ENCODE measurements around the gene BICC1.

- TF ChIP-seq CTCF (conservative IDR thresholded peaks at IDR 0.05 in 1 of 2, IDR thresholded peaks at IDR 0.05 in 1 of 2; ENCODE audit: low read depth in 1 of 2, low read length in 2 of 2) (no peak), EZH2 (IDR thresholded peaks at IDR 0.05; ENCODE audit: low read length, missing control alignments) (no peak)
These were observed 323.6 kb downstream of the BICC1 start for GRCh38 chr10:58836176-58836700.
